MCF 10A (cell line): ENCODE results near the gene COL26A1. TPM values are rescaled to one million over a fixed set of nuclear protein-coding genes. Genes with fewer than 3 reads are reported as not detected.

Experiments used
- BruUV-seq: library from RNA; stranded (reverse); fragments of 400-500 nt; replicated peaks from 2 replicates; lab custom pipeline; 2021; lab: Mats Ljungman, UMichigan
- CTCF ChIA-PET: fragments of 300-600 bp; sonication (Branson Sonifier 250); formaldehyde crosslinking; extraction: SDS; loops from one replicate; lab custom pipeline; 2021; ENCODE audit warnings: antibody characterized with exemption, inconsistent platforms; lab: Yijun Ruan, JAX
- POLR2A ChIA-PET: fragments of 300-600, 350-650 bp; sonication (Branson Sonifier 250); formaldehyde crosslinking; extraction: SDS; loops from one replicate; lab custom pipeline; 2020; ENCODE audit warnings: antibody characterized with exemption, inconsistent platforms; lab: Yijun Ruan, JAX
- DNase-seq: peaks from one replicate; pipeline ENCODE4 v3.0.0-alpha.2; 2018; ENCODE audit not compliant: unreplicated experiment
- H3K27ac Mint-ChIP-seq: one replicate; pipeline ENCODE4 v1.8.0; 2022; ENCODE audit warnings: mild to moderate bottlenecking, low read depth, mixed read lengths; ENCODE audit not compliant: unreplicated experiment
- H3K27me3 Mint-ChIP-seq: one replicate; pipeline ENCODE4 v1.8.0; 2022; ENCODE audit warnings: mixed read lengths; ENCODE audit not compliant: insufficient read depth, unreplicated experiment
- H3K36me3 Mint-ChIP-seq: one replicate; pipeline ENCODE4 v1.8.0; 2022; ENCODE audit warnings: mild to moderate bottlenecking, moderate library complexity, mixed read lengths; ENCODE audit not compliant: insufficient read depth, unreplicated experiment
- H3K4me1 Mint-ChIP-seq: one replicate; pipeline ENCODE4 v1.8.0; 2022; ENCODE audit warnings: mixed read lengths; ENCODE audit not compliant: insufficient read depth, unreplicated experiment
- H3K4me3 Mint-ChIP-seq: one replicate; pipeline ENCODE4 v1.8.0; 2022; ENCODE audit warnings: mild to moderate bottlenecking, moderate library complexity, mixed read lengths; ENCODE audit not compliant: unreplicated experiment
- H3K9me3 Mint-ChIP-seq: one replicate; pipeline ENCODE4 v1.8.0; 2022; ENCODE audit warnings: mixed read lengths; ENCODE audit not compliant: unreplicated experiment
- intact Hi-C: fragments of 100-400 bp; cut with micrococcal nuclease; formaldehyde crosslinking; loops from 2 replicates; pipeline ENCODE4 v1.14.1; 2022
- total RNA-seq: library from RNA; stranded (reverse); gene quantifications from 2 replicates; pipeline ENCODE4 v1.2.3, GENCODE V29; 2022
- TF ChIP-seq, protein P1 (sequence below): fragments of 200-600 bp; IDR thresholded peaks from one replicate; pipeline ENCODE4 v1.8.0; 2022; ENCODE audit warnings: antibody characterized with exemption, mild to moderate bottlenecking; ENCODE audit not compliant: unreplicated experiment

Gene COL26A1
- total RNA-seq, 1 experiment from 2014 or later, result not detected

DNA sequence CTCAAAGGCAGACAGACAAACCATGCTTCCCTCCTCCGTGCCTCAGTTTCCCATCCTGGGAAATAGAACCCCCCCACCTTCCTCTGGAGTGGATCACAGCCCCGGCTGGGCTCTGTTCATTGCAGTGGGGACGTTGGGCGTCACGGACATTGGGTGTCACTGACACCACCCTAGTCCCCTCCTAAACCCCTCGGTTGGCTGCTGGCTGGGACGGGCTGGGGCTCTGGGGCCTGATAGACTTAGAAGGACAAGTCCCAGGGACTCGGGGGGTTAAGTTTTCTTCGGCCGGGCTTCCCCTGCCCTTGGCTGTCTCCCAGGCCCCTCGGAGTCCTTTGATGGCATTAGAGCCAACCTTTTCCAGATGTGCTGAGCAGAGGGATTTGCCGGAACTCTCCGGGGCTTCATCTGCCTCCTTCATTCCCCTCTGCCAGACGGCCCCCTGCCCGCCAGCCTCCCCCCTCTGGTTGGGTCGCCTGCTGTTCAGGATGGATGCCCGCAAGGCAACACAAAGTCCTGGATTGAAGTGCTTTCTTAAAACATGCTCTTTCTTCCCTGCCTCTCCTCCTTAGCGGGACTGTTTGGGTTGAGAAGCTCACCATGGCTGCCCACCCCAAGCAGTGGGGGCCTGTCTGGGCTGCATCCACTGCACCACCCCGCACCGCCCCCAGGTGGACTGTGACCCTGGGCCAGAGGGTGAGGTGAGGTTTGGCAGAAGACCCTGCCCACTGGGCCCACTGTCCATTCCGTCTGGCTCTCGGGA lies 73.0 kb downstream of the COL26A1 start:
- H3K36me3 Mint-ChIP-seq, result no peaks in the 10 kb centered on the region
- no peaks in the 10 kb centered on the region for H3K9me3 Mint-ChIP-seq
- H3K27ac Mint-ChIP-seq, result no peak overlapping the region

DNA sequence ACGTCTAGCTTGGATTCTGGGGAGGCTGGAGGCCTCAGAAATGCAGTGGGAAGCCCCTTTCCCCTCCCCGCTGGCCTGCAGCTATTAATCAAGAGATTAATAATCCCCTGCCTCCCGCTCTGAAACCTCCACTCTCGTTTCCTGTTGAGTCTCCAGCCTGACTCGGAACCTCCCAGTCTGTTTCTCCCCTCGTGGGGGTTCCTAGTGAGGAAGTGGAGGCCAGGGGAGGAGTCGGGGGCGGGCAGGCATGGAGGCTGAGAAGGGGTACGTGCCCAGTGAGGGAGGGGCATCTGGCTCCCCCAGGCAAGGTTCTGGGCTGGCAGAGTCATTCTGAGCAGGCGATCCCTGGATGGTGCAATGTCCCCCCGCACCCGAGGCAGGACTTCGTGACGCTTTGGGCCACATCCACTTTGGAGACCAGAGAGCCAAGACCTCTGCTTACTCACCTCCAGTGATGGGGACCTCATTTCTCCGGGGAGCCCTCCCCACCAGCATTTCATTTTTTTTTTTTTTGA lies 73.6 kb downstream of the COL26A1 start:
- no peaks in the 10 kb centered on the region for H3K36me3 Mint-ChIP-seq
- H3K4me3 Mint-ChIP-seq, result no peak overlapping the region
- ChIA-PET CTCF (interaction anchor here (1.7 kb wide), 1 partner anchor 25 kb away, joined by 3 read pairs; no protein-coding TSS in a partner anchor), POLR2A (no interaction called here)
- no peak for DNase-seq
- H3K27ac Mint-ChIP-seq, result no peak overlapping the region
- intact Hi-C loops, result no loop called here
- H3K4me1 Mint-ChIP-seq, result no peaks in the 10 kb centered on the region
- TF ChIP-seq, protein P1, sequence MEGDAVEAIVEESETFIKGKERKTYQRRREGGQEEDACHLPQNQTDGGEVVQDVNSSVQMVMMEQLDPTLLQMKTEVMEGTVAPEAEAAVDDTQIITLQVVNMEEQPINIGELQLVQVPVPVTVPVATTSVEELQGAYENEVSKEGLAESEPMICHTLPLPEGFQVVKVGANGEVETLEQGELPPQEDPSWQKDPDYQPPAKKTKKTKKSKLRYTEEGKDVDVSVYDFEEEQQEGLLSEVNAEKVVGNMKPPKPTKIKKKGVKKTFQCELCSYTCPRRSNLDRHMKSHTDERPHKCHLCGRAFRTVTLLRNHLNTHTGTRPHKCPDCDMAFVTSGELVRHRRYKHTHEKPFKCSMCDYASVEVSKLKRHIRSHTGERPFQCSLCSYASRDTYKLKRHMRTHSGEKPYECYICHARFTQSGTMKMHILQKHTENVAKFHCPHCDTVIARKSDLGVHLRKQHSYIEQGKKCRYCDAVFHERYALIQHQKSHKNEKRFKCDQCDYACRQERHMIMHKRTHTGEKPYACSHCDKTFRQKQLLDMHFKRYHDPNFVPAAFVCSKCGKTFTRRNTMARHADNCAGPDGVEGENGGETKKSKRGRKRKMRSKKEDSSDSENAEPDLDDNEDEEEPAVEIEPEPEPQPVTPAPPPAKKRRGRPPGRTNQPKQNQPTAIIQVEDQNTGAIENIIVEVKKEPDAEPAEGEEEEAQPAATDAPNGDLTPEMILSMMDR, result no peak
- H3K9me3 Mint-ChIP-seq, result no peaks in the 10 kb centered on the region
- no TSS peak for BruUV-seq
- H3K27me3 Mint-ChIP-seq, result peaks cover 62% of the 10 kb centered on the region

More for the DNA sequence above, 73.0 kb downstream of the COL26A1 start:
- POLR2A ChIA-PET, result no interaction called here
- H3K4me1 Mint-ChIP-seq, result no peaks in the 10 kb centered on the region
- TF ChIP-seq, protein P1, result no peak
- intact Hi-C loops, result no loop called here
- H3K27me3 Mint-ChIP-seq, result peaks cover 67% of the 10 kb centered on the region
- BruUV-seq, result no TSS peak
- no peak overlapping the region for H3K4me3 Mint-ChIP-seq
- no peak for DNase-seq
- CTCF ChIA-PET, result interaction anchor here (1.7 kb wide), 1 partner anchor 24 kb away, joined by 3 read pairs; no protein-coding TSS in a partner anchor

DNA sequence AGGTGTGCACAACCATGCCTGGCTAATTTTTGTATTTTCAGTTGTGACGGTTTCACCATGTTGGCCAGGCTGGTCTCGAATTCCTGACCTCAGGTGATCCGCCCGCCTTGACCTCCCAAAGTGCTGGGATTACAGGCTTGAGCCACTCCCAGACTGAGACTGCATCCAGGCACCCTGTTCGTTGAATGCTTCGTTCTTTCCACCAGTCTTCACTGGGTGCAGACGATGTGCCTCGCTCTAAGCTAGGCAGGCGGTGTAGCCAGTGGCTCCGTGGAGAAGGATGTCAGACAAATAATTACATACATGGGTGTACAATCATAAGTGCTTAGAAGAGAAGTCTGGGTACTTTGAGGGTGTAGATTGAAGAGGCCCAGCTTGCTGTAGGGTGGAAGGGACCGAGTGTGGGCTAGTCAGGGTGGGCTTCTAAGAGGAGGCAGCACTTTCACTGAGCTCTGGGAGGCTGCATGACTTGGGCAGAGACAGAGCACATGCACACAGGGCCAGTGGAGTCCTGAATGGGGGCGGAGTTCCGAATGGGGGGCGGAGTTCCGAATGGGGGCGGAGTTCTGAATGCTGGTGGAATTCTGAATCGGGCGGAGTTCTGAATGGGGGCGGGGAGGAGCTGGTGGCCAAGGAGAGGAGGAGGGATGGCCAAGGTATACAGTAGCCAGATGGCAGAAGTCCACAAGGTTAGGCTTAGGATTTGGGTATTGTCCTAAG lies 74.3 kb downstream of the COL26A1 start:
- peak; percentile 28 for DNase-seq
- BruUV-seq, result no TSS peak
- intact Hi-C loops, result no loop called here
- H3K4me1 Mint-ChIP-seq, result no peaks in the 10 kb centered on the region
- no peaks in the 10 kb centered on the region for H3K9me3 Mint-ChIP-seq
- TF ChIP-seq, protein P1, result no peak
- H3K27ac Mint-ChIP-seq, result no peak overlapping the region
- H3K36me3 Mint-ChIP-seq, result no peaks in the 10 kb centered on the region
- CTCF ChIA-PET, result interaction anchor here (0.6 to 1.7 kb wide), 4 partner anchors 13 to 188 kb away, joined by 3 to 5 read pairs (median 4); no protein-coding TSS in a partner anchor
- H3K27me3 Mint-ChIP-seq, result peaks cover 58% of the 10 kb centered on the region
- POLR2A ChIA-PET, result interaction anchor here (0.7 kb wide), 1 partner anchor 75 kb away, joined by 3 read pairs; no protein-coding TSS in a partner anchor
- H3K4me3 Mint-ChIP-seq, result no peak overlapping the region

DNA sequence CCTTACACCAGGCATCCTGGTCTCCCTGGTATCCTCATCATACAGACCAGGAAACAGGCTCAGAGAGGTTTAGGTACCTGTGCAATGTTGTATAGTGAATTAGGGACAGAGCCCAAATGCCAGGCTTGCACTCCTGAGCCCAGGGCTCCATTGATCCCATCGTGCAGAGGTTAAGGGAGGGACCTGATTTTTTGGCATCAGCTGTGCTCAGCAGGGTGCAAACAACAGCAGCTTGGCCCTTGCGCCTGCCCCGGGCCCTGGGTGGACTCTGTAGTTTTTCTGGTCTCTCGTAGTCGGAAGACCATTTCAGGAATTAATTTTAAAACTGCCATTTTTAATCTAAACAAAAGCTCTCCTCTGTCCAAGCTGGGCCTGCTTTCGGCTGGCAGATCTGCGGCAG lies 79.2 kb downstream of the COL26A1 start:
- ChIA-PET CTCF (no interaction called here), POLR2A (no interaction called here)
- Mint-ChIP-seq H3K36me3 (no peaks in the 10 kb centered on the region), H3K4me3 (no peak overlapping the region), H3K27me3 (peaks cover 30% of the 10 kb centered on the region), H3K4me1 (peaks cover 6% of the 10 kb centered on the region), H3K27ac (peak overlapping the region; percentile 25), H3K9me3 (no peaks in the 10 kb centered on the region)
- intact Hi-C loops, result loop anchor here (5.0 kb wide), 1 partner anchor 80 kb away; the partner anchor contains the start of gene COL26A1
- no TSS peak for BruUV-seq
- TF ChIP-seq, protein P1, result no peak
- DNase-seq, result no peak
